ENCODE results near the gene CYP2F1.

GRCh38 chr19:41112728-41113290, 1.4 kb upstream of the CYP2F1 start:
- no peak for TF ChIP-seq CTCF (IDR thresholded peaks at IDR 0.05)
- TF ChIP-seq POLR2A (IDR thresholded peaks at IDR 0.05): no peak
- TF ChIP-seq POLR2AphosphoS5 (IDR thresholded peaks at IDR 0.05): no peak

Data from breast epithelium (tissue), 3 donors.